ENCODE results near the gene PIEZO1.
A peak's percentile ranks its signal among the peaks of the same experiment; 100 is the strongest.
"Not testable (repeated sequence)": the region's sequence is repeated elsewhere in the genome, so short reads cannot be mapped to it uniquely, and the experiment has no call there.

The PIEZO1 gene

GRCh38 chr16:88804173-88804551 lies 19.1 kb upstream of the PIEZO1 start:
- DNase-seq: no peak

DNA sequence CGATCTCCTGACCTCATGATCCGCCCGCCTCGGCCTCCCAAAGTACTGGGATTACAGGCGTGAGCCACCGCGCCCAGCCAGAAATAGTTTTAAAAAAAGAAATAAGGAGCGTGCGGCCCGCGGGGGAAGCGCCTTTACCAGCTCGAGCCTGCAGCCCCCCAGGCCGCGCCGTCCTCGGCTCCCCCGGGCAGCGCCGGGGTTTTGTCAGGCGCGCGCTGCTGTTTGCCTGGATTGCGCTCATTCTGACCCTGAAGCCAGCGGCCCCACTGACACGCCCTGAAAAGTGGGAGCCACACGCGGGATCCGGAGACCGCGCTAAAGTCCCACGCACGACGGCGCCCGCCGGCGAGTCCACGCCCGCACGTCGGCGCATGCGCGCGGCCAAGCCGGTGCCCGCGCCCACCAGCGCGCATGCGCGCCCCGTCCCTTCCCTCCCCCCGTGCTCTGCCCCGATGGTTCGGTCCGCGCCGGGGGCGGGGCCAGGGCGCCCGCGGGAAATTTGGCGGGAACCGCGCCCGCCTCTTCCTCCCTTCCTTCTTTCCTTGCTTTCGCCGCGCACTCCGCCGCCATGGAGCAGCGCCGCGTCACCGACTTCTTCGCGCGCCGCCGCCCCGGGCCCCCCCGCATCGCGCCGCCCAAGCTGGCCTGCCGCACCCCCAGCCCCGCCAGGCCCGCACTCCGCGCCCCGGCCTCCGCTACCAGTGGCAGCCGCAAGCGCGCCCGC lies 18.4 kb upstream of the PIEZO1 start, which contains the start of gene CDT1:
Gene CDT1, plus strand, starts transcription at position 526 of the 724 bp plus-strand sequence. Its CDS starts 43 bp downstream, at position 569.
- peak; percentile 50 for DNase-seq

DNA sequence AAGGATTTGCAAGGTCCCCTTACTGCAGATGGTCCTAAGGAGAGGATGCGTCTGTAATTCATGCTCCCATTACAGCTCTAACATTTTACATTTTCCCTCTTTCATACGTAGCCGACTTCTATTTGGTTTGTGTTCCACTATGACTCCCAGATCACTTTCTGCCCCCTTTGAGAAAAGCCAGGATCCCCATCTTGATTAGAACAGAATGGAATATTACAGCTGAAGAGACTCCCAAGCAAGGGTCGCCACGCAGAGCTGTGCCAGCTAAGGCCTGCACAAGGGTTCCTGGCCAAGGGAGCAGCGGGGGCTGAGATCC lies 15.2 kb upstream of the PIEZO1 start:
- DNase-seq: no peak

GRCh38 chr16:88799569-88800276 lies 14.7 kb upstream of the PIEZO1 start:
- DNase-seq: no peak

DNA sequence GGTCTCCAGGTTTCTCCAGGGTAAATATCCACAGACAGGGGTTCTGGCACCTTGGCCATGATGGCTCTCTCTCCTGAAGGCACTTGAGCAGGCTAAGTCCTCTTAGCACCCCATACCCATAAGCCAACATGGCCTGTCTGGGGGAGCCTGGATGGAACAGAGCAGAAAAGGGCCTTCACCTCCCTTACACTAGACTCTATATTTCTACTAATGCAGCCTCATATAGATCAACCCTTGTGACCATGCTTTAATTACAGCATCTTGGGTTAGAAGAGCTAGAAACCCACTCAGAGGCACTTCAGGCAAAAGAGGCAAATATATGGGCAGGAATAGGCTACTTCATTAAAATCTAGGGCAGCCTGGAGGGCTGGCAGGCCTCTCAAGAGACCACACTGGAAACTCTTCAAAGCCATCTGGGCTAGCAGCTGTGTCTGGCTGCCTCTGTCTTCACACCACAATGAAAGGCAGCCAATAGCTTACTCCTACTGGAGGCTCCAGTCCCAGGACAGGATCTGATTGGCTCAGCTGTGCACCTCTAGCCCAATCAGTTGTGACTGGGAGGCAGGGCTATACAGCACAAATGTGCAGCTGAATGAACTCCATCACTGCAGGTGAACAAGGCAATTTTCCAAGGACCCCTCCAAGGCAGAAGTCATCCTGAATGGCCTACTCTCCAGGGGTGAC lies 13.9 kb upstream of the PIEZO1 start:
- DNase-seq: no peak

- DNase-seq: no peak
Measured at GRCh38 chr16:88798073-88798472, 13.1 kb upstream of the PIEZO1 start.

DNA sequence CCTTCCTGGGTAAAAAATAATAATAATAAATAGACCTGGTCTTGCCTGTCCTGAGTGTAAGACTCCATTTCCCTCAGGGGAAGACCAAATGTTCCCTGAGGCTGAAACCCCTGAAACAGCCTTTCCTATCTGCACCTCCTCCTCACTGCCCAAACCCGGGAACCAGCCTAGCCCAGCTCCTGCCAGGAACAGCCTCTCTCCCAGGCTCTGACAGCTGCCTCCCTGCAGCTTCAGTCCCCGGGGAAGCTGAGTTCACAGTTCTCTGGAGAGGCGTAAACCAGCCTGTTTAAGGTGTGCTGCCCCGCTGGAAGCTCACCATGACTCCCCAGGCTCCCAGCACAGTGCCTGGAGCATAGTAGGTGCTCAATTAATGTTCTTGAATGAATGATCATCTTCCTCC lies 11.3 kb upstream of the PIEZO1 start:
- DNase-seq: no peak

GRCh38 chr16:88793251-88793954 lies 8.4 kb upstream of the PIEZO1 start:
- DNase-seq: no peak

DNA sequence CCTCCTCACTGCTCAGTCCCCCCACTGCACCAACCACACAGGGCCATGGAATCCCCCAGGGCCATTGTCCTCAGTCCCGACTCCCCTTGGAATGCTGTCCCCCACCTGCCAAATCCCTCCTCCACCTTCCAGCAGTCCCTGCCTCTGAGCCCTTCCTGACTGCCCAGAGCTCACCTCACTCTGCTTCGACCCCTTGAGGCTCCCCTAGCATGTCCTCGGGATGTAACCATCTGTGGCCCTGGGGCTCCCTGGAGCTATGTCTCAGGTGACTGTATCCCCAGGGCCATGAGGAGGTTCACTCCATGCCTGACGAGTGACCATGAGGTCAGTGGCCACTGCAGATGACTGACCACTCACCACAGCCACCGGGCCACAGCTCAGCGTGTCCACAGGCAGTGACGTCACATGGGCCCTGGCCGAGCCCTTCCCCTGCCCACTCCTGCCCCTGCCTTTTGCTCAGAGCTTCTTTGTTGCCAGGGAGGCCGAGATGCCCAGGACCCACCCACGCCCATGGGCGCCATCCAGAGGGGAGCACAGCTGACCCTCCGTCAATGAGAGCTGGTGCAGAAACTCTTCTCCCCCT lies 7.7 kb upstream of the PIEZO1 start:
- DNase-seq: no peak

- no peak for DNase-seq
Measured at GRCh38 chr16:88792078-88792550, 7.1 kb upstream of the PIEZO1 start.

DNA sequence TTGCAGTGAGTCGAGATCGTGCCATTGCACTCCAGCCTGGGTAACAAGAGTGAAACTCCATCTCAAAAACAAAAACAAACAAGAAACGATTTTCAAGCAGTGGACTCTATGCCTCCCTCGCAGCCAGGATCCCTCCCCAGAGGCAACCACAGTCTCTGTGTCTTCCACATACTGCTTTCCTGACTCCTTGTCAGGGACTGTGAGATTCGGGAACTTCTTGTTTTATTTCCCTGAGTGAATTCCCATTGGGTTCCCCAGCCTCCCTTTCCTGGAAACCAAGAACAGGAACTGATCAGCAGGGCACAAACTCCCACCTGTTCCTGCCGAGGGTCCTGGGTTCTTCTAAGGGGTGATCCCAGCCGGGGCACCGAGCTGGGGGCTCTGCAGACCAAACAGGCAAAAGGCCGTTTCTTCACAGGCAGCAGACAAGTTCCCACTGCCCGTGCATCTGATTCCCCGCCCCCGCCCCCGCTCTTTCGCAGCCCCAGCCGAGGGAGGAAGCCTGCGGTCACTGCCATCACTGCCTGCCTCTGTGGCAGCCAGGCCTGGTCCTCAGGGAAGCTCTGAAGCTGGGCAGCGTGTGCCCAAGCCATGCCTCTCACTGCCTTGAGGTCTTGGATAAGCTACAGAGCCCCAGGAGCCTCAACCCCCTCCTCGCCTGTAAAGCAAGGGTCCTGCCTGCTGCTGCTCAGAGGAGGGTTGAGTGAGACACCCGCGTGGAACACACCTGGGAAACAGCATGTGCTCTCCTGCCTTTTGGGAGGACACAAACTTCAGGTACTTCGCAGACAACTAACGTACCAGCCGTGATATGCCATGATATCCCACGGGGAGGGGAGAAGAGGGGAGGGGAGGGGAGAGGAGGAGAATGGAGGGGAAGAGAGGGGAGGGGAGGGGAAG lies 5.5 kb upstream of the PIEZO1 start:
- DNase-seq: no peak

- DNase-seq: no peak
Measured at GRCh38 chr16:88789594-88789993, 4.6 kb upstream of the PIEZO1 start.

DNA sequence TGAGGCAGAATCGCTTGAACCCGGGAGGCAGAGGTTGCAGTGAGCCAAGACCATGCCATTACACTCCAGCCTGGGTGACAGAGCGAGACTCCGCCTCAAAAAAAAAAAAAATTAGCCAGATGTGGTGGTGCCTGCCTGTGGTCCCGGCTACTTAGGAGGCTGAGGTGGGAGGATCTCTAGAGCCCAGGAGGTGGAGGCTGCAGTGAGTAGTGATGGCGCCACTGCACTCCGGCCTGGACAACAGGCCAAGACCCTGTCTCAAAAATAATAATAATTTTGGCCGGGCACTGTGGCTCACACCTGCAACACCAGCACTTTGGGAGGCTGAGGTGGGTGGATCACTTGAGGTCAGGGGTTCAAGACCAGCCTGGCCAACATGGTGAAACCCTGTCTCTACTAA lies 3.7 kb upstream of the PIEZO1 start:
- not testable (repeated sequence) for DNase-seq

DNA sequence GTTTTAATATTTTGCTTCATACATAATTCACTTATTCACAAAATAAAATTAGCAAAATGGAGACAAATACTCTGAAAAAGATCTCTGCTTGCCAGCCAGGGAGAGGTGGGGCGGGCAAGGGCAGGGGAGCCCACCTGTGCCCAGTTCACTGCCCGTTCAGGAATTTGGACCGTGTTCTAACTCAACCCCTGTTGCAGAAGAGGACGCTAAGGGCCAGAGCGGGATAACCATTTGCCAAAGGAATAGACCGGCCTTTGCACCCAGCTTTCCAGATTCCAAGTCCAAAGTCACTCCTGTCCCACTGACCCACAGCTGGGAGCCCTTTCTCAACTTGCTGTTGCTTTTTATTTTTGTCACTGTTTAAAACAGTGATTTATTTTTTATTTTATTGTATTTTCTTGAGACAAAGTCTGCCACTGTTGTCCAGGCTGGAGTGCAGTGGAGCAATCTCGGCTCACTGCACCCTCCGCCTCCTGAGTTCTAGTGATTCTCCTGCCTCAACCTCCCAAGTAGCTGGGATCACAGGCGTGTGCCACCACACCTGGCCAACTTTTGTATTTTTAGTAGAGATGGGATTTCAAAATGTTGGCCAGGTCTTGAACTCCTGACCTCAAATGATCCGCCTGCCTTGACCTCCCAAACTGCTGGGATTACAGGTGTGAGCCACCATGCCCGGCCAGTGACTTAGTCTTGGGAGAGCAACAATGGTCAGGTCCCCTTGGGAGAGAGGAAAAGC lies 2.7 kb upstream of the PIEZO1 start:
- no peak for DNase-seq

DNA sequence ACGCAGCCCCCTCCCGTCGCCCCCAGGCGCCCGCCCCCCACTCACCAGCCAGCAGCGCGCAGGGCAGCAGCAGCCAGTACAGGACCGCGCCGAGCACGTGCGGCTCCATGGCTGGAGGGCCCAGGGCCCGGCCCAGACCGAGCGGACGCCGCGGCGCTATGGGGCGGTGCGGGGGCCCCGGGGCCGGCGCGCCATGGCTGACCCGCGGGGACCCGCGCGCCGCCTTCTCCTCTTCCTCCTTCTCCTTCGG lies 239 bp downstream of the PIEZO1 start:
- DNase-seq: no peak

DNA sequence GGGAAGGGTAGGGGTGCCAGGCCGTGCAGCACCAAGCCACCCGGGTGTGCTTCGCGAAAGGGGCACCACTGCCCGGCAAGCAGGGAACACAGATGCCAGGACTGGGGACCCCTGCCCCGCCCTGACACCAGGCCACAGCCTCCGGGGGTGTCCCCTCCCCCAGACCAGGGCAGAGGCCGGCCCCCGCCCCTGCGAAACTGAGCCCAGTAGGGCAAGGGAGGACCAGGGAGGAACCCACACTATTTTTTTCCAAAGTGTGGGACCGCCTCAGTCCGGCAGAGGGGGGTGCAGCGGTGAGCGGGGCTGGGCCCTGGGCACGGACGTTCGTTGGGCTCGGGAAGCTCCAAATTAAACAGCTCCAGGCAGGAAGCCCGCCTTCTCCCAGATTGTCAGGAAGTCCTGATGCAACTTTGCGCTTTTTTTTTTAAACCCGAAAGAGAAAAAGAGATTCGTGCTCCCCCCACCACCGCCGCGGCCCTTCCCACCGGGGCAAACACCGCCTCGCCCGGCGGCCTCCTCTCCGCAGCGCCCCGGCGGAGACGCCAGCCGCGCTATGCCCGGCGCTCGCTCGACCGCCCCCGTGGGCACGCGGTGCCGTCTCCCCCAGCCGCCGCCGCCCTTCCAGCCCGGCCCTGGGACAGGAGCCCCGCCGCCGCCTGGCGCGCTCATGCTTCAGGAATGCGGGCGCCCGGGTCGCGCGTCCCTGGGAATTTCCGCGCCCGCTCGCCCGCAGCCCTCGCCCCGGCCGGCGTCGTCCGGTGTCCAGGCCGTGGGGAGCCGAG lies 755 bp downstream of the PIEZO1 start:
- peak; percentile 57 for DNase-seq

DNA sequence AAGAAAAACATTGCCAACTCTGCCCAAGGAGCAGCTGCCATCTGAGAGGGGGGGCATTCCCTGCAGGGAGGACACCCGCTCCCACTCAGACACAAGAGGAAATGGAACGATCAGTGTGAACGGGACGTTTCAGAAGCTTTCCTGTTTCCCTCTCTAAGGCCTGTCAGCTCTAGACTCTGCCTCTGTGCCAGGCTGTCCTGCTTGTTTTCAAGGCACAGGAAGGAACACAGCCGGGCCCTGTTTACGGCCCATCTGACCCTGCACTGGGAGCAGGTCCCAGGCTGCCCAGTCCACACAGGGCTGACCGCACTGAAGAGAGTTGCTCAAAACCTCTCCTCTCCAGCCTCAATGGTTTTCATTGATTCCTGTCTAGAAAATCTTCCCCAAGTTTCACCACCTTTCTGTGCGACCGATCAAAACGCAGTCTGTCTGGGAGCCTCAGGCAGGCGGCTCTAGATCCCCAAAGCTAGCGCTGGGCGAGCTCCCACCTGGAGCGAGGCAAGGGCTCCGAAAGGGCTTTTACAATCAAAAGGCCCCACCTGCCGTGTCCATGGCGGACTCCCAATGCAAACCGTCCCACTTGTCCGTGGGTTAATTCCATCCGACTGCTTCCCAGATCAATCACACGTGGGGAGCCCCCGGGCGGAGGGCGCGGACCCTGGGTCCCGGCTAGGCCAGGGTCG lies 1.5 kb downstream of the PIEZO1 start:
- no peak for DNase-seq

- DNase-seq: peak; percentile 38
Measured at GRCh38 chr16:88782454-88783390, 2.3 kb downstream of the PIEZO1 start.

Data from GOT3 (cell line).